CD4-positive, alpha-beta T cell treated with Interleukin-6 for 4 hours (primary cell): ENCODE measurements around the gene ARHGEF16.

ENCODE experiments used
- DNase-seq: peaks from one replicate; pipeline ENCODE4 v3.0.0-alpha.2; 2020; ENCODE audit warnings: mixed read lengths

Gene ARHGEF16

DNA sequence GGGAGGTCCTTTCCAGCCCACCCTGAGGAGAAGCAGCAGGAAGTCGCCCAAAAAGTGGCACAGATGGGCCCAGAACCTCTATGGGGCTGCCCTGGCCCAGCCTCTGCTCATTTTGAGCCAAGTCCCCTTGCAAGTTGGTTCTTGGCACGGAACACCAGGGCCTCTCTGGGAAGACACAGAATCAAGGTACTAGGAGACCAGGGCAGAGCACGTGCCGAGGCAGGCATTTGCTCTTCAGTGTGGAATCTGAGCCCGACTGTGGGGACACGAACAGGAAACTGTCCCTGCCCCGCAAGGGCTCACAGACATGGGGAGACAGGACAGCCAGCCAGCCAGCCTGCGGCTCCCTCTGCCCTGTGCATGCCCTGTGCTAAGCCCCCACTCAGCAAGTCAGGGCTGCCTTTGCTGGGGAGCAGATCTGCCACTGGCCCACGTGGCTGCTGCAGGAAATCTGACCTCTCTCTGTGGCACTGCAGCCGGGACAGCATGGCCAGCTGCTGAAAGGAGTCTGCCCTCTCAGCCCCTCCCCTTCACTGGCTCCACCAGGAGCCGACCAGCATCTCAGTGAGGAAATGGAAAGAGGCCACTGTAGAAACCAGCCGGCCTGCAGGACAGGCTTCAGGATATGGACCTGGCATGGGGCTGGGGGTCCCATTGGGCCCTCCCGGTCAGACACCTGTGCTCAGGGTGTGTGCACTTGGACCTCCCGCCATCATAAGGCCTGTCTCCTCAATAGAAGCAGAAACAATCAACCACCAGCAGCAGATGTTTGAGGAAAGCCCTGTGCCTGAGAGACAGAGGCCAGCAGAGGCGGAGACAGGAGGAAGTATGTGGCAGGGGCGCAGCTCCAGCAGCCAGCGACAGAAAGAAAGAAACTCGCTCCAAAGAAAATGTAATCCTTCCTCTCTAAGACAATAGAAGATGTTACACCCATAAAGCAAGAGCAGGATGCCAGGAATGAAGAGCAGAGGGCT is 3.7 kb downstream of the ARHGEF16 start:
- DNase-seq = no peak

DNA sequence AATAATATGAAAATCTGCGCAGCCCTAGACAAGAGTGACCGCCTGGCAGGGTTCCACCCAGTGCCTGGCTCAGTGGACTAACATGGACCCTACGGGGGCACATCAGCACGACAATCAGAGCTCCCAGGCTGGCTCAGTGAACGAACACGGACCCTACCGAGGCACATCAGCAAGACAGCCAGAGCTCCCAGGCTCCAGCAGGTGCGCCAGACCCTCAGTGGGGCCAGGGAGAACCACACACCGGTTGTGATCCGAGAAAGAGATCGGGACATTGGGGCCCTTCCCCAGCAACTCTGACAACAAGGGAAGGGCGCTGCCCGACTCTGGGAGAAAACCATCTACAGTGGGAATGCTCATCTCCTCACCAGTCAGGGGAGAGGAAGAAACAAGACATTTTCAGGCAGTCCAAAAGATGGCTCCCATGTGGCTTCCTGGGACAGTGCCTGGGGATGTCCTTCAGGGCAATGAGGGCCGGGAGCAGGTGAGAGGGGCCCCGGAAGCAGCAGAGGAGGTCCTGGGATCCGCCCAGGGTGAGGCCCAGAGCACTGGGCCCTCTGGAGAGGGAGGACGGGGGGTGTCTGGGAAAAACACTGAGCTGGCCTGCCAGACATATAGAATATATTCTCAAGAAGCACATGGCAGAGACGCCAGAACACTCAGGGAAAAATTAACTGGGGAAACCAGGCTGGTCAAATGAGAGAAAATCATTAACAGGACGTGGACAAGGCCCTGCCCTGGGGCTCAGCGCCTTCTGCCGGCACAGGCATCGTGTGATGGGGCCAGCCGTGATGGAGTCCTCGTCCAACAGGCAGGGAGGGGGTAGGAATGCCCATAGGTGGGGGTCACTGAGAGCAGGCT is 4.8 kb downstream of the ARHGEF16 start:
- no peak for DNase-seq

DNA sequence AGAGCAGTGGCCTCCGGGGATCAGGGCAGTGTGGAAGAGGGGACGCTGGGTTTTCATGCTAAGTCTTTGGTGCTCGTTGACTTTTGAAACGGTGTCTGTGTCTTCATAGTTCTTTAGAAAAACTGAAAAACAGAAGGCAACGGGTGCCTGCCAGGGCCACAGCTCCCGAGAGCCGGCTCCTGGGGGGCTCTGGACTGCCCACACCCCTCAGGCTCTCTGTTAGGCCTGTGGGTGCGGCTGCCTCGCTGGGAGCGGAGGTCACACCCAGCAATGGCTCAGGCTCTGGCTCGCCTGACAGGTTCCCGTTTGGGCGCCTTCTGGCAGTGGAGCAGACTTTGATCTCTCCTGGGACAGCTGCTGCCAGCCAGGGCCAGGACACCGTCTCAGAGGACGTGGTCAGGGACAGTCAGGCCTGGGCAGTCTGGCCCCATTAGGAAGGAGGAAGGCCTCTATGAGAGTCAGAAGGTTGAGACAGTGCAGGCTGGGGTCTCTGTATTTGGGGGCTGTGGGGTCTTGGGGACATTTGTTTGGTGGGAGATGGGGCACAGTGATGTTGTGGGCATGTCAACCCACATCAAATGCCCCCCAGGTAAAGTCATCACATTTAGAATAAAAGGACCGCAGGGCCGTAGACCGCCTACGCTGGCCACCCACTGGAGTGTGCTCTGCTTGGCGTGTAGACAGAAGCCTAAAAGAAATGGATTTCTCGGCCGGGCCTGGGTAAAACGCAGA is 5.6 kb downstream of the ARHGEF16 start:
- no peak for DNase-seq

DNA sequence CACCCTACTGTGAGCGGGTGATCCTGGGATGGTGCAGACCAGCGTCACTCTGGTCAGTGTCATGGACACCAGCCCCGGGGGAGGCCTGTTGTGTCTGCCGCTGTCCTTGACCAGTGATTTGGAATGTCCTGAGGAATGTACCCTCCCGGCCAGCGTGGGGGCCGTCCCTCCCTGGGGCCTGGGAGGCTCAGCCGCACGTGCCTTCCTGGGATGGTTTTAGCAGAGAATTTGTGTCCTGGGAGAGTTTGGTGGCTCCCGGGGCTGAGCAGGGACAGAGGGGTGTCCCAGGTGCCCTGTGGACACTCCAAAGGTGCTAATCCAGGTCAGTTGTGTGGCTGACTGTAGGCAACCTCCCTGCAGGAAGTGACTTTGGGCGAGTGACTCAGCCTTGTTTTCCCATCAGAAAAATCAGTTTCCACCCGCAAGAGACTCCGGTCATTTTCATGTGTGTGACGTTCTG is 6.2 kb downstream of the ARHGEF16 start:
- no peak for DNase-seq

DNA sequence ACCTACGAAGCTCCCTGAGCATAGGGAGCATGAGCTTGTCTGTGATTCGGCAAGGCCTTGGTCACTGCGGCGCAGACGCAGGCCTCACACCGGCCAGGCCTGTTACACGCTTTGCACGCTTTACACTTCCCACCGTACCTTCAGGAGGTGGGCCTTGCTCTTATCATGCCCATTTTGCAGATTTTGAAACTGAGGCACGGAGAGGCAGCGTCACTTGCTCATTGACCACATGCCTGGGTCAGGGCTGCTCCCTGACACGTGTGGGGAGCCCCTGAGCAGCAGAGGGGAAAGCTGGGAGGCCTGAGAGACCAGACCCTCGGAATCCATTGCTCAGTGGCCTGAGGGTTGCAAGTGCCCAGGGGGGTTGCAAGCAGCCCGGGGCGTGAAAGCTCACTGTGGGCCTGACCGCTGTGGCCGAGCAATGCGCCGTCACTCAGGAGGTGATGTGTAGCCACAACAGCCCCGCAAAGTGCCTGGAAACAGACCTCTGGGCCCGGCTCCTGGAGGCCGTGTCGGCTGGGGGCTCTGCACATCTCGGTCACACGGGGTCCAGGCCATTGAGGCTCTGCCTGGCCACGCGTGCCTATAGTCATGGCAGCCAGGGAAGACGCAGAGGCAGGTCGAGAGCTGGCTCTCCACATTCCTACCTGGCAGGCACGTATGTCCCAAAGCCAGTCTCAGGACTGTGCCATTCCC is 6.9 kb downstream of the ARHGEF16 start:
- no peak for DNase-seq

DNA sequence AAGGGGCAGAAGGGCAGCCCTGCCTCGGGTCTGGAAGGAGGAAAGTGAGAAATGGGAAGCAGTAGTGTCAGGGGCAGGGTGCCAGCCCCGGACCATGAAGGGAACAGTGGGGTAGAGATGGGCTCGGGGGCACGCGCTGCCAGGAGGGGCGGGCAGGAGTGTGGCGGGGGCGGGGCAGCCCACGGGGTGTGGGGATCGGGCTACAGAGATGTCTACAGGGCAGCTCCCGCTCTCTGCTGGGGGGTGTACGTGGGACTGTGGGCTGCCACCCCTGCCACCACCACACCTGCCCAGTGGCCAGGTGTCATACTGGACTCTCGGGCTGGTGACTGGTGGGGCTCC is 7.4 kb downstream of the ARHGEF16 start:
- DNase-seq = no peak

DNA sequence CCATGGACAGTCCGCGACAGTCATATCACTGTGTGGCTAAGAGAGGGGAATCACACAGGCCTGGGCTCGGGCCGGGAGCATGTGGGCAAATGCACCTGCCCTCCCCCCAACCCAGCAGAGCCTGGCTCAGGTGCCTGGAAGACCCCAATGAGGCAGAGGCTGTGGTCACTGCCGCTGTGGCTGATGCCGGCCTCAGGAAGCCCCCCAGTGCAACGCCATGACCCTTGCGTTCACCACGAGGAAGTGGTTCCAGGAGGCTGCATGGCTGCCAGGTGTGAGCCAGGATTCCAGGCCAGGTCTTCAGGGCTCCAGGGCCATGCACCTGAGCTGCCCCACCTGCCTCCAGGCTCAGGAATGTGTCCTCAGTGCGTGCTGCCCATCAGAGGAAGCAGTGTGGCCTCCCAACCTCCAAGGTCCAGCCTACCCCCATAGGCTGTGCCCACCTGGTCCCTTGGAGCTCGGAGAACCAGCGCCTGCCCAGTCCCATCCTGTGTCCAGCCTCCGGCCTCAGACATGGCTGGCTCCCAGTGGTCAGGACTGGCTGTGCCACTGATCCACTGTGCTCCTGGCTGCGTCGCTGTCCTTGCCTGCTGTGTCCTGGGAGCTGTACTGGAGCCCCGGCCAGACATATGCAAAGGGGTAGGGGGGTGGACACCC is 8.0 kb downstream of the ARHGEF16 start:
- DNase-seq = no peak

DNA sequence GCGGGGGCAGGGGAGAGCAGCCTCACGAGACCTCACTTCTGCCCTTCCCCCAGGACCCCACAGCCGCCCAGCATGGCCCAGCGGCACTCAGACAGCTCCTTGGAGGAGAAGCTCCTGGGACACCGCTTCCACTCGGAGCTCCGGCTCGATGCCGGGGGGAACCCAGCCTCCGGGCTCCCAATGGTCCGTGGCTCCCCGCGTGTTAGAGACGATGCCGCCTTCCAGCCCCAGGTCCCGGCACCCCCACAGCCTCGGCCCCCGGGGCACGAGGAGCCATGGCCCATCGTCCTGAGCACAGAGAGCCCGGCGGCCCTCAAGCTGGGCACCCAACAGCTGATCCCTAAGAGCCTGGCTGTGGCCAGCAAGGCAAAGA is 8.5 kb downstream of the ARHGEF16 start:
- DNase-seq = no peak

DNA sequence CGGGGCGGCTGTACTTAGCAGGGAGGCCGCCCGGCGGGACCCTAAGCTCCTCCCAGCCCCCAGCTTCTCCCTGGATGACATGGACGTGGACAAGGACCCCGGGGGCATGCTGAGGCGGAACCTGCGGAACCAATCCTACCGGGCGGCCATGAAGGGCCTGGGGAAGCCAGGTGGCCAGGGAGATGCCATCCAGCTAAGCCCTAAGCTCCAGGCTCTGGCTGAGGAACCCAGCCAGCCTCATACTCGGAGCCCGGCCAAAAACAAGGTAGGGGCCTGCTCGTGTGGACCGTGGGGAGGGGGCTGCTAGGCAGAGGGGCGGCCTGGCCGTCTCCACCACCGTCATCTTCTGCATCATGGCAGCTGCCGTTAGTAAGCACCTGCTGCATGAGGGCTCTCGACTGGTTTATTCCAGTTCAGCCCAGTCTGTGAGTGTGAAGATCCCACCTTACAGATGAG is 9.0 kb downstream of the ARHGEF16 start:
- no peak for DNase-seq

DNA sequence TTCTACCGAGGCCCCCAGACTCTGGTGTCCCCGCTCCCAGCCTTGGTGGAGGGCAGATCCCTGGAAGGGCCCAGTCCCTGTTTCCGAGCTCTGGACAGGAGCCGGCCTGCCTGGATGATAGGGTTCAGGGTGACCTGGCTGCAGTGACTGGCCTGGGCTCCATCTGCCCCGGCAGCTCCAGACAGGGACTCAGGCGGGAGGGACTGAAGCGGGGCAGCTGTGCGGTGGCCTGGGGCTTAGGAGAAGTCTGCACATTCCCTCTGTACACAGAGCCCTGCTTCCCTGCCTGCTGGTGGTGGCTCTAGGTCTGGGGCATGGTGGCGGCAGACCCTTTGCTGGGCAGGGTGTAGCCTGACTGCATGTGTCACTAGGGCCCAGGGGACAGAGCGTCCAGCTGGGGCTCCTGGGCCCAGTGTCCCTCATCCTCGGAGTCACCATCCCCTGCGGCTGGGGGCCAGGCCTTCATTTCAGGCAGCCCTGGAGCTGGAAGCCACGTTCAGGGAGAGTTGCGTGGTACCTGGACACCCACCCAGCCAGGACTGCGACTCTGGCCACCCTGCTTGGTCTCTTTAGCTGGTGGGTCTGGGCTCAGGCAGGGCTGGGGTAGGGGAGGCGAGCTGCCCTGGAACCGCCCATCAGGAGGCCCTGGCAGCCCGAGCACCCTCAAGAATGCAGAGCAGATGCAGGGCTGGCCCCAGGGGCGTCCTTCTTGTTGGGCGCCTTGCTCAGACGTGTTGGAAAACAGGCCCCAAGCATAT is 9.6 kb downstream of the ARHGEF16 start:
- no peak for DNase-seq

DNA sequence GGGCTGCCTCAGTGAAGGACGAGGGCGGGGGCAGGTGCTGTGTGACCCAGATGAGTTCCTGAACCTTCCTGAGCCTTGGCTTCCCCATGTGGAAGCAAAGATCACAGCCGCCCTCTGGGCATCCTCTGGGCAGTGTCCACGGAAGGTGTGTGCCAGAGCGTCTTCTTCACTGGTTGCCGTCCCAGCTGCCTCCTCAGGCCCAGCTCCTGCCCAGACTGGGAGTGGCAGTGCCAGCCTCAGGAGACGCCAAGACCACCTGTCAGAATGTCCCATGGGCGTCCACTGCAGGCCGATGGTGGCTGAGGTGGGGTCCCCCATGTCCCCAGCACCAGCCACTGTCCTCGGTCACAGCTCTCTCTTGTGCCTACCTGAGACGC is 10.2 kb downstream of the ARHGEF16 start:
- DNase-seq = no peak

DNA sequence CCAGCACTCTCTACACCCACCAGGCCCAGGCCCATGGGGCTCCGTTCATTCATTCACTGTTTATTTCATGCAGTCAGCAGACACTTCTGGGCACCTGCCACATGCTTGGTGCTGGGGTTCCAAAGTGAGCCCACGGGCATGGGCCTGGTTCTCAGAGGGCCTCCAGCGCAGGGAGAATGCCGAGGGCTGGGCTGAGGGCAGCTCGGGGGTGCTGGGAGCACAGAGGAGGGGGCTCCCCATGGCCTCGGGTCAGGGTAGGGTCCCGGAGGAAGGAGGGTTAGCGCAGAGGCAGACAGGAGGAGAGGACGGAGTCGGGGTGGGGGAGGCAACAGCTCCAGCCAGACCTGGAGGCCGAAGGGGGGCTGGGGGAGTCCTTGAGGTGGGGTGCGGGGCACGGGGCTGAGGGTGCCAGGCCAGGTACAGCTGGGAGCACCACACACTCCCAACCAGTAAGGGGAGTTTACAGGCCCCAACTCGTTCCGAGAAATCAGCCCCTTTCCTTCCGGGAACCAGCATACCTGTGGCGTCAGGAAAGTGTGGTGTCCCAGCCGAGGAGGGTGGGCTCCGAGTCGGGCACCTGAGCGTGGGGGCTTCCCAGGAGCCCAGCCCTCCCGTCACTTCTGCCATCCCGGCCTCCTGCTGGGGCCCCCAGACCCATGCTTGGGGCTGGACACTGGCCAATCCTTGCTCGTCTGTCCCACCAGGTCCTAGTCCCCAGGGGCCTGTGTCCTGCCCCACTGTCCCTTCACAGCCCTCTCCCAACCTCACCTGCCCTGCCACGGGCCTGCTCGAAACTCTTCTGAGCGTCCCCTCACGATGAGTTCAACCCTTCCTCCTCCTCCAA is 10.8 kb downstream of the ARHGEF16 start:
- DNase-seq = no peak

DNA sequence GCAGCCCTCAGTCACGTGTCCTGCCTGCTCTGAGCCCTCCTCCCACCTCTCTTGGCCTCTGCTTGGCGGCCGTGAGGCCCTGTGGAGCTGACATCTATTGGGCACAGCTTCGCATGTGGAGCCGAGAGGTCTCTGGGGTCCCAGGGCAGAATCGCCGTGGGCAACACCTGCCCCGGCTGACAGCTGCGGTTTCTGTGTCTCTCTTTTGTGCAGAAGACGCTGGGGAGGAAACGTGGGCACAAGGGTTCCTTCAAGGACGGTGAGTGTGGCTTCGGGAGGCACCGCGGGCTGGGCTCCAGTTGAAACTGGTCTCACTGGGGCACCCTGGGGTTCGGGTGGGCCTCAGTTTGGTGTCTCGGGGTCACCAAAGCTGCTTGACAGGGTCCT is 11.5 kb downstream of the ARHGEF16 start:
- DNase-seq = no peak

DNA sequence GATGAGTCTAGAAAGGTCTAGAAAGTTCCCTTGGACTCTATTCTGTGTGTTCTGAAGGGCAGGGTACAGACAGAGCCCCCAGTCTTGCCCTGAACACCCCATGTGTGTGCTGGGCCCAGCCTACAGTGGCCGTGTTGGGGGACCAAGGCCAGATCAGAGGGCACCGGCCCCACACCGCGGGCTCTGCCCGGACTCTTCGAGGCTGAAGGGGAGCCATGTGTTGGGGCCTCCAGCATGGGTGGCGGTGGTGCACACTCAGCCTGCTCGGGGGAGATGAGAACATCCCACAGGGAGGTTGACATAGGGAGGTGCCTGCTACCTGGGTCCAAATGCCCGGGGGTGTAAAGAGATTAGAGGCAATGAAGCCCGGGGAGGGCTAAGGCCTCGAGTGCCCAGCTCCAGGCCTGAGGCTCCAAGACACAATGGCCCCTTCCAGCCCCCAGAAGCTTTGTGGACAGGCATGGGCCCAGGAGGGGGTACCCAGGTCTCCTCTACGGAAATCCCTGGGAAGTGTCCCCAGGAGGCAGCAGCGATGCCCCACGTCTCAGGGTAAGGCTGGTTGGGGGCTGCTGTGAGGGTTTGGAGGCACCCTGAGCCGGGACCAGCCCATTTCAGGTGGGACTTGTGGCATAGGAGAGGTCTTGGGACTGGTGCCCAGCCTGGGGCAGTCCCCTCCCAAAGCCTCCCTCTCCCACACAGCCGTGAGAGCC is 12.1 kb downstream of the ARHGEF16 start:
- no peak for DNase-seq

DNA sequence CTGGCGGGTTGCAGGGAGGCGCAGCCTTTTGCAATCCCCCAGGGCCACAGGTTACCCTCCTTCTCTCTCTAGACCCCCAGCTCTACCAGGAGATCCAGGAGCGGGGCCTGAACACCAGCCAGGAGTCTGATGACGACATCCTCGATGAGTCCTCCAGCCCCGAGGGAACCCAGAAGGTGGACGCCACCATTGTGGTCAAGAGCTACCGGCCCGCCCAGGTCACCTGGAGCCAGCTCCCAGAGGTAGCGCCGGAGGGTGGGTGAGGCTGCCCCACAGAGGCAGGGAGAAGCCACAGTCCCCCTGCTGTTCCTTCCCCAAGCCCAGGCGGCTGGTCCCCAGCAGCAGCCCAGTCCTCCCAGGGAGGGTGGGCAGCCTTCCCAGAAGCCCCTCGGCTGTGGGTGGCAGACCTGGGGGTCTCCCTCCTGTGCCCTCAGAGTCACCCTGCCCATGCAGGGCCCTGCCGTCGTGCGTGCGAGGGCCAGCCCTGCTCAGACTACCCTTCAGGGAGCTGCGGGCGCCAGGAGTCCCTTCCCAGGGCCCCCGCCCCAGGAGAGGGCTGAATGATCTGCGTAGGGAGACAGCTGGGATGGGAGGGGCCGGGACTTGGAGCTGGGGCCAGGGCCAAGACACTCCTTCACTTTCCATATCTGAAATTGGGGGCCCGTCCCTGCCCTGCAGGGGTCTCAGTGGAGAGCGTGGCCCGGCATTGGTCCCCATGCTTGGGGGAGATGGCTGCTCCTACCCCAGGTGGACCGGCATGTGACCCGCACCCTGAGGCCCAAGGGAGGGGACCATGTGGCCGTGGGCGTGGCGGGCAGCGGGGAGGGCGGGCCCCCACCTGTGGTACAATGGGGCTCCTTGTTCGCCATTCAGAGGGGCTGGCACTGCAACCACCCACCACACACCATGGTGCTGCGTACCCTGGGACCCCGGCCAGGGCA is 12.9 kb downstream of the ARHGEF16 start:
- DNase-seq = no peak

DNA sequence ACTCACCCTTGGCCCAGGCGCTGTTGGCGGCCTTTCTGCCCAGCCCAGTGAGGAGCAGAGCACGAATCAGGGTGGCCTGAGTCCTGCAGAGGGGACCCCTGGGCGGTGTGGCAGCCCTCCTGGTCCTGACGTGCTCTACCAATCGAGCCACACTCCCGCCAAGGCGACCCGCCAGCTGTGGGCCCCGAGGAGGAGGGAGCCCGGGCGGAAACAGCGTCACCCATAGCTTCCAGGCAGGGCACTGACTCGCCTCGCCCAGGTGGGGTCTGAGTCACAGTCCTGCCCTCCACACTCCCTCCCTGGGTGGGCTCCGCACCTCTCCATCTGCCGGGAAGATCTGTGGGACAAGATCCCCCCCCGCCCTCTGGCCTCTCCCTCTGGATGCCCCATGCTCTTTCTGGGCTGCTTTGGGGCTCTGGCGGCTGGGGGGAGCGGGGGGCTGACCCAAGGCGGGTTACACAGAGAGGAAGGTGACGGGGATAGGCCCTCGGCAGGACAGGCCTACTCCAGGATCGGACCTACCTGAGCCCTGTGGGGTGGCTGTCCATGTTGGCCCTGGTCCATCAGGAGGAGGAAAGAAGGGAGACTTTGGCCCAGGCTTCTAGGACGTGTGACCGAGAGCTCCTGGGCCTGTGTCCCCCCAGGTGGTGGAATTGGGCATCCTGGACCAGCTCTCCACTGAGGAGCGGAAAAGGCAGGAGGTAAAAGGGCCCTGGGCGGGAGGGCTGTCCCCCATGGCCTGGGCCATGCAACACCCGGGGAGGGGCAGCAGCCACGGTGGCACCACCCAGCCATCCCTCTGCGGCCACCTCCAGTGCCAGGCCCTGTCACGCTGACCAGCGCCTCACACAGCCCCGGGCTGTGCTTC is 14.0 kb downstream of the ARHGEF16 start:
- no peak for DNase-seq

DNA sequence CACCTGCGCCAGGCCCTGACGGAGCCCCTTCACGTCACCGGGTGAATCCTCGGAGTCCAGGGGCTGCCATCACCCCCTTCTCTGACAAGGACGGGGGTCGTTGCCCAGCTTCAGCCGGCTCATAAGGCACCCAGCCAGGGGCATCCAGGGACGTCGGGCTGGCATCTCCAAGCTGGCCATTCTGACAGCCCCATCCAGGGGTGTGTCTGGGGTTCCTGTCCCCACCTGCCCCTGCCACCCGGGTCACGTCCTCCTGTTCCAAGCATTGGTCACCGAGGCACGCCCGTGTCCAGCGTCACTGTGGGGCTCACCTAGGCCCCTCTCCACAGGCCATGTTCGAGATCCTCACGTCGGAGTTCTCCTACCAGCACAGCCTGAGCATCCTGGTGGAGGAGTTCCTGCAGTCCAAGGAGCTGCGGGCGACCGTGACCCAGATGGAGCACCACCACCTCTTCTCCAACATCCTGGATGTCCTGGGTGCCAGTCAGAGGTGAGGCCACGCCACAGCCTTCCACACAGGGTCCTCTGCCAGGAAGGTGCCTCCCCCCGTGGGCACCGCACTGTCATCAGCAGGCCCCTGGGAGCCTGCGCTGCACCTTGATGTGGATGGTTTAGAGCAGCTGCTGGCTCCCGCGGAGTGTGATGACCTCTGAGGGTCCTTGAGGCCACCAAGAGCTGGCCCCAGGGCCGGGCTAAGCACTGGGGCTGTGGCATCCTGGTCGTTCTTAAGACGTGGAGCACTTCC is 14.8 kb downstream of the ARHGEF16 start:
- no peak for DNase-seq
